C4-2B (cell line): ENCODE data around the gene SCUBE3.

Source experiments
- ZFX ChIP-seq: fragments of 450-650 bp; IDR thresholded peaks from 2 replicates; pipeline ENCODE4 v1.6.1; 2017
- TF ChIP-seq, protein P1 (sequence below): fragments of 450-650 bp; conservative IDR thresholded peaks from 2 replicates; pipeline ENCODE4 v1.5.1; 2017; ENCODE audit warnings: mild to moderate bottlenecking

DNA sequence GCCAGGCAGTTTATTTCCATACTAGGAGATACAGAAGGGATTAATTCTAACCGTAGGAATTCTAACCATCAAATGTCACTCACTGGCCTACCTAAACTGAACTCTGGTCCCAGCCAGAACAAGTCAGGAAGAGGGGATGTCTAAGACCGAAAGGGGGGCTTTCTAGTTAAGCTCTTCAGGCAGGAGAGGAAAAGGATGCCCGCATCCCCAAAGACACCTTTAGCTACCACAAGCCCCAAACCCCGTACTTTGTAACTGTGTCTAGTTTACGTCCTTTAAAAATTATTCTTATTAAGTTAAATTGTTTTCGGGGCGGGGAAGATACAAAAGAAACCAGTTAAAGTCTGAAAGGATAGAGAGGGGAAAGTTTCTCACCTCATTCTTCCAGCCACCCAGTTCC is 44.6 kb downstream of the SCUBE3 start:
- TF ChIP-seq, protein P1, sequence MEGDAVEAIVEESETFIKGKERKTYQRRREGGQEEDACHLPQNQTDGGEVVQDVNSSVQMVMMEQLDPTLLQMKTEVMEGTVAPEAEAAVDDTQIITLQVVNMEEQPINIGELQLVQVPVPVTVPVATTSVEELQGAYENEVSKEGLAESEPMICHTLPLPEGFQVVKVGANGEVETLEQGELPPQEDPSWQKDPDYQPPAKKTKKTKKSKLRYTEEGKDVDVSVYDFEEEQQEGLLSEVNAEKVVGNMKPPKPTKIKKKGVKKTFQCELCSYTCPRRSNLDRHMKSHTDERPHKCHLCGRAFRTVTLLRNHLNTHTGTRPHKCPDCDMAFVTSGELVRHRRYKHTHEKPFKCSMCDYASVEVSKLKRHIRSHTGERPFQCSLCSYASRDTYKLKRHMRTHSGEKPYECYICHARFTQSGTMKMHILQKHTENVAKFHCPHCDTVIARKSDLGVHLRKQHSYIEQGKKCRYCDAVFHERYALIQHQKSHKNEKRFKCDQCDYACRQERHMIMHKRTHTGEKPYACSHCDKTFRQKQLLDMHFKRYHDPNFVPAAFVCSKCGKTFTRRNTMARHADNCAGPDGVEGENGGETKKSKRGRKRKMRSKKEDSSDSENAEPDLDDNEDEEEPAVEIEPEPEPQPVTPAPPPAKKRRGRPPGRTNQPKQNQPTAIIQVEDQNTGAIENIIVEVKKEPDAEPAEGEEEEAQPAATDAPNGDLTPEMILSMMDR, result no peak
- TF ChIP-seq ZFX, result no peak
